ENCODE measurements around the gene RNF26. TPM values are rescaled to one million over a fixed set of nuclear protein-coding genes. Genes with fewer than 3 reads are reported as not detected.

Gene RNF26
- total RNA-seq (10 to 100 TPM; 15.3 to 19.0 TPM), total RNA-seq (9.4 to 12.1 reads per million in 2 donors)

DNA sequence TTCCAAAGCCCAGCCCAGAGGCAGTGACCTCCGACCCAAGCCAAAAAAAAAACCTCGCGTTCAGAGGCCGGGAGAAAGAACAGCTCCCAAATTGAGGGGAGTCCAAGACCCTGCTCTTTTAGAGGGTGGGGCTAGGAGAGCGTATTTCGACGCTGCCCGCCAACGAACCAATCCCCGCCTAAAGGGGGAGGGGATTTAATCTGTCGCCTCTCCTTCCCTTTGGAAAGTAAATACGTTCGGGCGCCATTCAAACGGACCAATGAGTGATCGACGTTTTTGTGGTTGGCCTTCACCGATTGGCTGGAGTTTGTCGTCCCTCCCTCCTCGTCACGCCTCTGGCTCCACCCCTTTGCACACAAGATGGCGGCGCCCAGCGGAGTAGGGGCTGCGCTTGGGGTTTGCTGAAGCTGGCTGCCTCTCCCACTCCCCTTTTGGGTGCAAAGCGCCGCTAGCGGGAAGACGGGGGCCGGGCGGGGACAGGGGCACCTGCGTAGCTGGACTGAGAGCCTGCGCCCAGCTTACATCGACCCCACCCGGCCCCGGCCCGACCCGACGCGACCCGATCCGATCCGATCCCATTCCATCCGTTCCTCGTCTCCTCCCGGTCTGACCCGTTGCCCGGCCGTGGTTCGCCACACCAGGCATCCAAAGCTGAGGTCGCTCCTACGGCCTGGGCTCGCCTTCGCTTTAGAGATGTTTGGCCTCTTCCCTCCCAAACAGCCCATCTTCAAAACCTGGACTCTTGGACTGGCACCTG, at the start of gene RNF26:
Gene RNF26, plus strand, starts transcription at position 354 of the 757 bp plus-strand sequence. CDS start 596 bp downstream, outside the sequence.
- DNase-seq: peak; percentile 79 to 89 (median 84)
- Mint-ChIP-seq H3K36me3 (ENCODE audit: low read depth) (peaks cover 6% of the 10 kb centered on the region), H3K4me1 (peaks cover 24% of the 10 kb centered on the region), H3K27me3 (peaks cover 22% of the 10 kb centered on the region), H3K27ac (peak within 1 kb of the TSS; percentile 93), H3K4me3 (peak within 1 kb of the TSS; percentile 96)
- peak; percentile 96 for ATAC-seq
- H3K9me3 ChIP-seq (ENCODE audit: control insufficient read depth, low read length, poor library complexity, severe bottlenecking): no peaks in the 10 kb centered on the region

DNA sequence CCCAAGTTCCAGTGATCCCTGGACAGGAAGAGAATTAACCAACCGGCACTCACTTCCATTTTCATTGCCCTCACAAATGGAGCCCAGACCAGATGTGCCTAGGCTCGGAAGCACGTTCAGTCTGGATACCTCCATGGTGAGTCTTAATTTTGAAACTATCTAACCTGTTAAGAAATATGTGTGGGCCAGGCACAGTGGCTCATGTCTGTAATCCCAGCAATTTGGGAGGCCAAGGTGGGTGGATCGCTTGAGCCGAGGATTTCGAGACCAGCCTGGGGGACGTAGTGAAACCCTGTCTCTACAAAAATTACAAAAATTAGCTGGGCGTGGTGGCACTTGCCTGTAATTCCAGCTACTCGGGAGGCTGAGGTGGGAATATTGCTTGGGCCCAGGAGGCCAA, 48.9 kb upstream of the RNF26 start:
- H3K9me3 ChIP-seq (ENCODE audit: control insufficient read depth, low read length, poor library complexity, severe bottlenecking): no peaks in the 10 kb centered on the region
- Mint-ChIP-seq H3K4me1 (peaks cover 15% of the 10 kb centered on the region), H3K4me3 (no peak overlapping the region), H3K27ac (peak overlapping the region; percentile 68), H3K27me3 (no peaks in the 10 kb centered on the region), H3K36me3 (ENCODE audit: low read depth) (peaks cover 11% of the 10 kb centered on the region)
- DNase-seq (no peak), ATAC-seq (no peak)

DNA sequence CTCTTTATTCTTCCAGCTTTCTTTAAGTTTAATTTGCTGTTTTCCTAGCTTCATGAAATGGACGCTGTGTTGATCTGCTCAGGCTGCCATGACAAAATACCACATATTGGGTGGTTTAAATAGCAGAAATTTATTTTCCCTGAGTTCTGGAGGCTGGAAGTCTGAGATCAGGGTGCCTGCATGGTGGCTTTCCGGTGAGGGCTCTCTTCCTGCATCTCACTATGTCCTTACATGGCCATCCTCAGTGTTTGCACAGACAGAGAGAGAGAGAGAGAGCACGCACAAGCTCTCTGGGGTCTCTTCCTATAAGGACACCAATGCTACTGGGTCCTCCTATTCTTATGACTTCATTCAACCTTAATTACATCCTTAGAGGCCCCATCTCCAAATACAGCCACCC, 46.1 kb upstream of the RNF26 start:
- H3K27ac Mint-ChIP-seq: peak overlapping the region; percentile 39
- ATAC-seq: no peak
- no peaks in the 10 kb centered on the region for H3K9me3 ChIP-seq (ENCODE audit: control insufficient read depth, low read length, poor library complexity, severe bottlenecking)
- H3K4me1 Mint-ChIP-seq: peaks cover 8% of the 10 kb centered on the region
- DNase-seq: no peak
- no peak overlapping the region for H3K4me3 Mint-ChIP-seq
- H3K36me3 Mint-ChIP-seq (ENCODE audit: low read depth): peaks cover 6% of the 10 kb centered on the region
- no peaks in the 10 kb centered on the region for H3K27me3 Mint-ChIP-seq

DNA sequence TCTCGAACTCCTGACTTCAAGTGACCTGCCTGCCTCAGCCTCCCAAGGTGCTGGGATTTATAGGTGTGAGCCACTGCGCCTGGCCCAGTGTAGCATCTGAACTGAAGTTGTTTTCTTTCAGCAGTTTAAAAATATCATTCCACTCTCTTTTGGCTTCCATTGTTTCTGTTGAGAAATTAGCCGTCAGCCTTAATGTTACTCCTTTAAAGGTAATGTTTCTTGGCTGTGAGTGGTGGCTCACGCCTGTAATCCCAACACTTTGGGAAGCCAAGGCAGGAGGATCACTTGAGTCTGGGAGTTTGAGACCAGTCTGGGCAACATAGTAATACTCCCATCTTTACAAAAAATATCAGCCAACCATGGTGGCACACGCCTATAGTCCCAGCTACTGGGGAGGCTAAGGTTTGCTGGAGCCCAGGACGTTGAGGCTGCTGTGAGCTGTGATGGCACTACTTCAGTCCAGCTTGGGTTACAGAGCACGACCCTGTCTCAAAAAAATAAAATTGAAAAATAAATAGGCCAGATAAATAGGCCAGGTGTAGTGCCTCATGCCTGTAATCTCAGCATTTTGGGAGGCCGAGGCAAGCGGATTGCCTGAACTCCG, 43.3 kb upstream of the RNF26 start:
- Mint-ChIP-seq H3K4me3 (no peak overlapping the region), H3K4me1 (peaks cover 3% of the 10 kb centered on the region), H3K27ac (no peak overlapping the region), H3K36me3 (ENCODE audit: low read depth) (peaks cover 6% of the 10 kb centered on the region), H3K27me3 (no peaks in the 10 kb centered on the region)
- no peaks in the 10 kb centered on the region for H3K9me3 ChIP-seq (ENCODE audit: control insufficient read depth, low read length, poor library complexity, severe bottlenecking)
- DNase-seq (no peak), ATAC-seq (no peak)

DNA sequence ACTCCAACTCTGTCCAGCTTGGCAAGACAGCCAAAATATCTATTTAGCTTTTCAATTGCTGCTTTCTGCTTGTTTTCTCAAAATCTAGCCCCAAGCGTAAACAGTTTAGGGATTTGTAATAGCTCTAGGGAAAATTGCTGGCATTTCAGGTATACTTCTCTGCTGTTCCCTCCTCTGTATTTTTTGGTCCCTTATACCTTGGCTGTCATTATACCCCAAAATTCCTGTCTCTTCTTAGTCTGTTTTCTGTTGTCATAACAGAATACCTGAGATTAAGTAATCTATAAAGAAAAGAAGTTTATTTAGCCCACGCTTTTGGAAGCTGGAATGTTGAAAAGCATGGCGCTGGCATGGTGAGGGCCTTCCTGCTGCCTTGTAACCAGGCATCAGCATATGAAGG, 40.9 kb upstream of the RNF26 start:
- ATAC-seq (no peak), DNase-seq (no peak)
- Mint-ChIP-seq H3K36me3 (ENCODE audit: low read depth) (peaks cover 7% of the 10 kb centered on the region), H3K4me3 (no peak overlapping the region), H3K4me1 (no peaks in the 10 kb centered on the region), H3K27me3 (no peaks in the 10 kb centered on the region), H3K27ac (no peak overlapping the region)
- no peaks in the 10 kb centered on the region for H3K9me3 ChIP-seq (ENCODE audit: control insufficient read depth, low read length, poor library complexity, severe bottlenecking)

DNA sequence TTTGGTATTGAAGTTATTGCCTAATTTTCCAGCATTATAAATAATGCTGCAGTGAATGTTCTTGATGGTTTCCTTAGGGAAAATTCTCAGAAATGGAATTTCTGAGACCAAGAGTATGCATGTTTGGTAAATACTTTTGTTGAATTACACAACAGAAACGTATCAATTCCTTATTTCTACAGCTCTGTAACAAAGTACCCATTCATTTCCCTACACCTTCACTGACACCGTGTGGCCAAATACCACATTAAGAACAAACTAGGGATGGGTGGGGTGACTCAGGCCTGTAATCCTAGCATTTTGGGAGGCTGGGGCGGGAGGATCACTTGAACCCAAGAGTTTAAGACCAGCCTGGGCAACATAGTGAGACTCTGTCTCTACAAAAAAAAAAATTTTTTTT, 39.1 kb upstream of the RNF26 start:
- peaks cover 7% of the 10 kb centered on the region for H3K36me3 Mint-ChIP-seq (ENCODE audit: low read depth)
- H3K27me3 Mint-ChIP-seq: no peaks in the 10 kb centered on the region
- H3K4me3 Mint-ChIP-seq: no peak overlapping the region
- H3K9me3 ChIP-seq (ENCODE audit: control insufficient read depth, low read length, poor library complexity, severe bottlenecking): no peaks in the 10 kb centered on the region
- peak overlapping the region; percentile 49 for H3K27ac Mint-ChIP-seq
- DNase-seq (no peak), ATAC-seq (no peak)
- H3K4me1 Mint-ChIP-seq: peaks cover under 1% of the 10 kb centered on the region

DNA sequence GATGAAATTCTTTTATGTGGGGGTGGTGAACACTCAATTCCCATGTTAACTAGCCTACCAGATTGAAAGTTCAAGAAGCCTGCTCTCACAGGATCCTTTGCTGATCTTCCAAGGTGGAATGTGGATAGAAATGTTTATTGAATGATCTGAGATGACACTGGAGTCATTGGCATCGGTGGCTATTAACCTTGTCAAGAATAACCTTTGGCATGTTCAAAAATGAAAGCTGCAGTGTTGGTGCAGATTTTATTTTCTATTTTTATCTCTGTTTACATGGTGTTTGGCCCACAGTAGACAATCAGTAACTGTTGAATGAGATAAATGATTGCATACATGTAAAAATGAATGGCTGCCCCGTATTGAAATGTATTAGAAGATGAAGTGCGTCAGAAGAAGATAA, 36.4 kb upstream of the RNF26 start:
- no peaks in the 10 kb centered on the region for H3K9me3 ChIP-seq (ENCODE audit: control insufficient read depth, low read length, poor library complexity, severe bottlenecking)
- Mint-ChIP-seq H3K36me3 (ENCODE audit: low read depth) (peaks cover 8% of the 10 kb centered on the region), H3K27me3 (no peaks in the 10 kb centered on the region), H3K4me1 (peaks cover 2% of the 10 kb centered on the region), H3K27ac (no peak overlapping the region), H3K4me3 (no peak overlapping the region)
- no peak for DNase-seq
- no peak for ATAC-seq

DNA sequence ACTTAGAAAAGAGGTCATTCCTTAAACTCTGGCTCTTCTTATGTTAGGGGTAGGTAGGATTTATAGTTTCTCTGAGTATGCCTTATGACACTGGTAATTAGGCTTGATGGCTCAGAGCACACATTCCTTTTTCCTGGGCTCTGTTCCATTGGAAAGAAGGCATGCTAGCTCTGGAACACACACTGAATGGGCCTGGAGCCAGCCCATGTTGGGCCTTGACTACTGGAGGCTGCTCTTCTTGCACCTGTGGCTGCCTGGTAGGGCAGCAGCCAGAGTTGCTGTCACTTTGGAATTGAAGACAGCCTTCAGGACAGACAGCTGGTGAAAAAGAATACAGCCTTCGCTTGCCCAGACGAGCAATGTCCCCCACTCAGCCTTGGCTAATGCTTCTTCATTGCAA, 35.6 kb upstream of the RNF26 start:
- H3K4me3 Mint-ChIP-seq: no peak overlapping the region
- no peaks in the 10 kb centered on the region for H3K27me3 Mint-ChIP-seq
- peaks cover 4% of the 10 kb centered on the region for H3K4me1 Mint-ChIP-seq
- H3K36me3 Mint-ChIP-seq (ENCODE audit: low read depth): peaks cover 8% of the 10 kb centered on the region
- H3K27ac Mint-ChIP-seq: no peak overlapping the region
- DNase-seq (no peak), ATAC-seq (no peak)
- H3K9me3 ChIP-seq (ENCODE audit: control insufficient read depth, low read length, poor library complexity, severe bottlenecking): no peaks in the 10 kb centered on the region

DNA sequence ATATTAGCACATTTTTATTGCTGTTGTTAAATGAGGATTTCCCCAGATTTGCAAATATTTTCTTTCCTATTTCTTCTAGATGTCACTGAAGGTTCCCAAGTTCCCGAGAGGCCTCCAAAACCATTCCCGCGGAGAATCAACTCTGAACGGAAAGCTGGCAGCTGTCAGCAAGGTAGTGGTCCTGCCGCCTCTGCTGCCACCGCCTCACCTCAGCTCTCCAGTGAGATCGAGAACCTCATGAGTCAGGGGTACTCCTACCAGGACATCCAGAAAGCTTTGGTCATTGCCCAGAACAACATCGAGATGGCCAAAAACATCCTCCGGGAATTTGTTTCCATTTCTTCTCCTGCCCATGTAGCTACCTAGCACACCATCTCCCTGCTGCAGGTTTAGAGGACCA, 34.9 kb upstream of the RNF26 start:
- peaks cover 8% of the 10 kb centered on the region for H3K36me3 Mint-ChIP-seq (ENCODE audit: low read depth)
- no peaks in the 10 kb centered on the region for H3K9me3 ChIP-seq (ENCODE audit: control insufficient read depth, low read length, poor library complexity, severe bottlenecking)
- H3K27me3 Mint-ChIP-seq: no peaks in the 10 kb centered on the region
- H3K4me1 Mint-ChIP-seq: peaks cover 4% of the 10 kb centered on the region
- ATAC-seq: no peak
- no peak overlapping the region for H3K27ac Mint-ChIP-seq
- DNase-seq: no peak
- no peak overlapping the region for H3K4me3 Mint-ChIP-seq

DNA sequence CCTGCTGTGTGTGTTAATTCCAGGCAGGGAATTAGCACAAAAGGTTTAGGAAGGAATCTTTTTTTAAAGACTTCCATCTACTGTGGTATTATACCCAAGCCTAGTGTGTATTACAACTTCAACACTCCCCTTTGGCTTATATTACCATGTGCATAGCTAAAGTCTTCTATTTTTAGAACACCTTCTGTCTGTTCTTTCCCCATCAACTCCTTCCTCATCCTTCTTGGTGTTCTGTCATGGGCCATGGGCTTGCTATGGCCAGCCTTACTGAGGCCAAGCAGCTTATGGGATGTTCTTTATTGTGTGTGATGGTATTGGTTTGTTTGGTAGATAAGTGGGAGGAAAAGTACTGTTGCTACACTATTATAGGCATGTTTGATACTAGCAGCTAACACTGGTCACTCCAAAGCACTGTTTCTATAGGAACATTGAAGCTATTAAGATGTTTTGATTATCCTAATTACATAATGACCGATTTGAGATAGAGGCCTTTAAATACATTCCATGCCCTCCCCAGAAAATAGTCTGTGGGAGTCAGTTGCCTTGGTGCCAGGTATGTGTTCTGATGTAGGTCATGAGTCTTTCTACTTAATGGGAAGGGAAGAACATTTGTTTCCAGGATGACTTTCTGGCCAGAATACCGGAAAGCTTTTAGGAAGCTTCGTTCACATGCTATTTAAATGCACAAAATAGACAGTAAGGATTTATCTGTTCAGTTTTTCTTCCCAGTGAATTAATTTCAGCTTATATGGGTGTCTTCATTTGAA, 33.9 kb upstream of the RNF26 start:
- ATAC-seq: no peak
- Mint-ChIP-seq H3K27me3 (no peaks in the 10 kb centered on the region), H3K4me1 (peaks cover 8% of the 10 kb centered on the region), H3K36me3 (ENCODE audit: low read depth) (peaks cover 10% of the 10 kb centered on the region), H3K4me3 (no peak overlapping the region), H3K27ac (no peak overlapping the region)
- no peak for DNase-seq
- no peaks in the 10 kb centered on the region for H3K9me3 ChIP-seq (ENCODE audit: control insufficient read depth, low read length, poor library complexity, severe bottlenecking)

DNA sequence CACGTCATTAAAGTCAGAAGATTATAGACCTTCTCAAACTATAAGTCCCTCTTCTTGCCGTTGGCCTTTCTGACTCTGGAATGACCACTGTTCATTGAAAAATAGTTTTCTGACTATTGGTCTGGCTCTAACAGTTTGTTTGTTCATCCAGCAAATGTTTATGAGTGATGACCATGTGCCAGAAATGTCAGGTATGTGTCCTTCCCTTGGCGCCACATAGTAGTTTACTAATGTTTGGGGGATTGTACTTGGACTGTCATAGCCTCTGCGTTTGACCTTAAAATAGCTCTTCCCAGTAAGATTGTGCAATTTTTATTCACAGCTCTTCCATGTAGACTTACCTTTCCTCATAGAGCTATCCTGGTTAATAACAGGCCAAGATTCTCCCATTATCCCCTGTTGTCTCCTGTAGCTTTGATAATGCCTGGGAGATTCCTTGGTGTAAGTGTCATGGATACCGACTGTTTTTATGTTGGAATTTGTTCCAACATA, 31.1 kb upstream of the RNF26 start:
- DNase-seq (no peak), ATAC-seq (no peak)
- H3K9me3 ChIP-seq (ENCODE audit: control insufficient read depth, low read length, poor library complexity, severe bottlenecking): no peaks in the 10 kb centered on the region
- no peak overlapping the region for H3K27ac Mint-ChIP-seq
- no peaks in the 10 kb centered on the region for H3K27me3 Mint-ChIP-seq
- no peak overlapping the region for H3K4me3 Mint-ChIP-seq
- peaks cover 19% of the 10 kb centered on the region for H3K4me1 Mint-ChIP-seq
- H3K36me3 Mint-ChIP-seq (ENCODE audit: low read depth): peaks cover 4% of the 10 kb centered on the region

DNA sequence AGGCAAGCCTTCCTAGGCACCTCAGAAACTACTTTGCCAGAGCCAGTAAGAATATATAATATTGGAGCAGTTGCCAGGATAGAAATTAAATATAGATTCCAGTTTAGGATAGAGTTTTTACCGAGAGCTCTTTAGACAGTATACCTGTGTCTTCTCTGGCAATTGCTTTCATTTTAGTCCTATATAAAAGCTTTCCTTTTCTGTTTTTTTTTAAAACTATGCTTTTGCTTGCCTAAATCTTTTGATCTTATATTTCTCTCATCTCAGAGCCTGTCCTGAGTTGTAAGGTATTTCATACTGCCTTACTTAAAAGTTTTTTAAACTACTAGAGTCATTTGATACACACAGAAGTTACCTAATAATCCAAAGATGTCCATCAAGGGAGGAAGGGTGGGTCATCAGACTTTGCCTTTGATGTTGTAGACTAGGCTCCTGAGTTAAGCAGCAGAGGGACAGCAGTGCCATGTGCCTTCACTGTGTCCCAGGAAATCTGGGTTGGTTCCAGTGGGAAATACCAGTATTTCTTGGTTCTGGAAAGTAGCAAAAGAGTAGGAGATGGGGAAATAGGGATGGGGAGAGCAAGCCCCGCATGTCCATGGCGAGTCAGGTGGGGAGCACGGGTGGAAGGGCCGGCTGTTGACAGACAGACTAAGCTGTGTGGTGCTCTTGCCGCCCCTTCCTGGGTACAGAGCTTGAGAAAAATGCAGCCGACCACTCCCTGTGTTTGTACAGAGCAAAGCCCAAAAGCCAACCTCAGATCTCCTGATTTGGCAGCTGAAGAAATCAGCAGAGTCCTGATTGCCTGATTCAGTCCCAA, 28.6 kb upstream of the RNF26 start:
- ATAC-seq: no peak
- Mint-ChIP-seq H3K27ac (peak overlapping the region; percentile 71), H3K36me3 (ENCODE audit: low read depth) (peaks cover 4% of the 10 kb centered on the region), H3K4me3 (no peak overlapping the region), H3K4me1 (peaks cover 20% of the 10 kb centered on the region), H3K27me3 (no peaks in the 10 kb centered on the region)
- no peaks in the 10 kb centered on the region for H3K9me3 ChIP-seq (ENCODE audit: control insufficient read depth, low read length, poor library complexity, severe bottlenecking)
- no peak for DNase-seq

Data from T-helper 17 cell (primary cell).